Adipose tissue (tissue), 3 donors: Measurements from ENCODE around the gene OR6C2. TPM values are rescaled to one million over a fixed set of nuclear protein-coding genes. Genes with fewer than 3 reads are reported as not detected.
"Not testable (repeated sequence)": the region's sequence is repeated elsewhere in the genome, so short reads cannot be mapped to it uniquely, and the experiment has no call there.

Source experiments
- H3K27ac ChIP-seq: one replicate; pipeline ENCODE4 v1.5.1; 2013; ENCODE audit warnings: low read depth, low read length
- WGBS, 3 donors: extraction: QIAGEN DNeasy Blood & Tissue Kit; methylation state at CpG; one replicate each; pipeline ENCODE4 v1.1.7; 2013; 5-methylcytosine and 5-hydroxymethylcytosine counted together
- polyA plus RNA-seq, 3 donors: library from polyadenylated mRNA; stranded (reverse); fragments of 200-250 nt; gene quantifications; one replicate each; pipeline ENCODE4 v1.2.3, GENCODE V29; 2013
- donor health status: healthy with polysubstance abuse.
- donor health status: Bipolar disorder and iron deficiency.
- donor health status: healthy.

OR6C2 gene
- polyA plus RNA-seq, 3 donors: not detected

DNA sequence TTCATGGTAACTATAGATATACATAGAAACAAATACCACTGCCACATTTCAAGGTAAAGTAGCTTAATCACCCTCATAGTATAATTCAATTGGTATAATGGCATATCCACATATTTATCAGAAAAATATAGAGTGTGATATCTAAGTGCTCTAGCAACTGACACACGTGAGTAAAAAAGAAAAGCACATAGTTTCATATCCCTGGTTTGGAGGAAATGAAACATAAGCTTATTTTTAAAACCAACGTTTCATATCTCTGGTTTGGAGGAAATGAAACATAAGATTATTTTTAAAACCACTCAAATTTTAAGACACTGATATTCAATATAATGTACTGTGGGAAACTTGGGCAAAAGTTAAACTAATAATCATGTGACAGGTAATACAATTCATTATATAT is 24.0 kb downstream of the OR6C2 start:
- 36 to 42% (median 39%) methylated on average over 2 of the region's 2 CpGs for WGBS, 3 donors
- no peak overlapping the region for H3K27ac ChIP-seq

DNA sequence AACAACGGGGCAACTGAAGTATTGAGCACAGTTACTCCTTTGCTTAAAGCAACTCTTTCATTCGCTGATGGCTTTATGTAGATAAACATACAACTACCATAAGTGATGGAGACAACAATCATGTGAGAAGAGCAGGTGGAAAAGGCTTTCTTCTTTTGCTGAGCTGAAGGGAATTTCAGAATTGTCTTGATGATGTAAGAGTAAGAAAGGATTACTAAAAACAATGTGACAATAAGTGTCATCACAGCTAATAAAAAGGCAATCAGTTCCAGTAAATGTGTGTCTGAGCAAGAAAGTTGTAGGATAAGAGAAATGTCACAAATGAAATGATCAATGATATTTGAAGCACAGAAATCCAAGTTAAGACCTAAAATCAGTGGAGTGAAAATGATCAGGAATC is 25.4 kb downstream of the OR6C2 start:
- 69 to 76% (median 70%) methylated on average over 2 of the region's 2 CpGs for WGBS, 3 donors
- H3K27ac ChIP-seq: no peak overlapping the region

DNA sequence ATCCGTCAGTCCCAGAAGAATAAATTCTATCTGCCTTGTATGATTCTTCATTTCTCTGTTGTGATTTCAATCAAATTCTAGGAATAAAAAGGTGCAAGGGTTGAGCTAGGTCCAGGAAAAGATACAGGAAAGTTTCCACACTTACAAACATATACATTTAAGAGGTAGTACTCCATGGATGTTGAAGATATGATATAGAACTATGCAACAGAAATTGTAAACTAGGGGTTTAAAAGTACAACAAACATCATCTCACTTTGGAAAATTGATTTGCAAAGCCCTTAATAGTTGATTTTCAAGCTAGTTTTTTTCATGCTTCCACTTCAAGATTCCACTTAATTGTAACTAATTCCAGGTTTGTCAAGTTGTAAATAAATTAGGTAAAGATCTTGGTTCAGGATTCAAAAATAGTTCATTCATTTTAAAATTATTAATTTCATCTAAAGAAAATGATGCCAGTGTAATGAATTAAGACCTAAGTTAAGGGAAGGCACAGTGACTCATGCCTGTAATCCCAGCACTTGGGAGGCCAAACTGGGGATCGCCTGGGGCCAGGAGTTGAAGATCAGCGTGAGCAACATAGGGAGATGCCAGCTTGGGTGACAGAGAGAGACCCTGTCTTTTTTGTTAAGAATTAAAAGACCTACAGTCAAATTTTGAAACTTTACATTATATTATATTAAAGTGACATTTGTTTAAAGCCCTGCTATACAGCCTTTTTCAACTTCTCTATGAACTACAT is 26.4 kb downstream of the OR6C2 start, which contains the start of gene OR6C70:
TSS of gene OR6C70 (minus strand) at position 51 of the 742 bp plus-strand sequence. CDS start at position 51, 0 bp downstream.
- H3K27ac ChIP-seq: no peak within 1 kb of the TSS
- 84 to 94% (median 85%) methylated on average over 3 of the region's 3 CpGs for WGBS, 3 donors

DNA sequence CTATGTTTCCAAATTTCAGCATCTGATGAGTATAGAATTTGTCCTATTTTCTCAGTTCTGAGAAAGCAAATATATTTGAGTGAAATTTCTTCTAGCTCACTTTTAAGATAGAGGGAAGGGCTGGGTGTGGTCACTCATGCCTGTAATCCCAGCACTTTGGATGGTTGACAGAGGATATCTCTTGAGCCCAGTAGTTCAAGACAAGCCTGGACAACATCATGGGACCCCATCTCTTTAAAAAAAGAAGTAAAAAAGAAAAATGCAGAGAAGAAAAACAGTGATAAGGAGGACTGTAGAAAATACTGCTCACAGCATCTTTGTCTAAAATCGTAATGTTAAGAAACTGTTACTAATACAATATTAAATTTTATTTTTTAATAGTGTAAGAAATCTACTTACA is 28.4 kb downstream of the OR6C2 start:
- 74 to 91% (median 88%) methylated on average over 1 of the region's 1 CpG for WGBS, 3 donors
- H3K27ac ChIP-seq: no peak overlapping the region

DNA sequence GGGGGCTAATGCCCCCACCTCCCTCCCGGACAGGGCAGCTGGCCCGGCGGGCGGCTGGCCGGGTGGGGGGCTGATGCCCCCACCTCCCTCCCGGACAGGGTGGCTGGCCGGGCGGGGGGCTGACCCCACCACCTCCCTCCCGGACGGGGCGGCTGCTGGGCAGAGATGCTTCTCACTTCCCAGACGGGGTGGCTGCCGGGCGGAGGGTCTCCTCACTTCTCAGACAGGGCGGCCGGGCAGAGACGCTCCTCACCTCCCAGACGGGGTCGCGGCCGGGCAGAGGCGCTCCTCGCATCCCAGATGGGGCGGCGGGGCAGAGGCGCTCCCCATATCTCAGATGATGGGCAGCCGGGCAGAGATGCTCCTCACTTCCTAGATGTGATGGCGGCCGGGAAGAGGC is 35.3 kb downstream of the OR6C2 start:
- not testable (repeated sequence) for H3K27ac ChIP-seq
- WGBS, 3 donors: 94 to 96% (median 94%) methylated on average over 15 to 29 of the region's 29 CpGs

DNA sequence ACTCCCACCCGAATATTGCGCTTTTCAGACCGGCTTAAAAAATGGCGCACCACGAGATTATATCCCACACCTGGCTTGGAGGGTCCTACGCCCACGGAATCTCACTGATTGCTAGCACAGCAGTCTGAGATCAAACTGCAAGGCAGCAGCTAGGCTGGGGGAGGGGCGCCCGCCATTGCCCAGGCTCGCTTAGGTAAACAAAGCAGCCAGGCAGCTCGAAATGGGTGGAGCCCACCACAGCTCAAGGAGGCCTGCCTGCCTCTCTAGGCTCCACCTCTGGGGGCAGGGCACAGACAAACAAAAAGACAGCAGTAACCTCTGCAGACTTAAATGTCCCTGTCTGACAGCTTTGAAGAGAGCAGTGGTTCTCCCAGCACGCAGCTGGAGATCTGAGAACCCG is 40.4 kb downstream of the OR6C2 start:
- WGBS, 3 donors: 53 to 83% (median 81%) methylated on average over 6 to 13 of the region's 13 CpGs
- H3K27ac ChIP-seq: not testable (repeated sequence)

DNA sequence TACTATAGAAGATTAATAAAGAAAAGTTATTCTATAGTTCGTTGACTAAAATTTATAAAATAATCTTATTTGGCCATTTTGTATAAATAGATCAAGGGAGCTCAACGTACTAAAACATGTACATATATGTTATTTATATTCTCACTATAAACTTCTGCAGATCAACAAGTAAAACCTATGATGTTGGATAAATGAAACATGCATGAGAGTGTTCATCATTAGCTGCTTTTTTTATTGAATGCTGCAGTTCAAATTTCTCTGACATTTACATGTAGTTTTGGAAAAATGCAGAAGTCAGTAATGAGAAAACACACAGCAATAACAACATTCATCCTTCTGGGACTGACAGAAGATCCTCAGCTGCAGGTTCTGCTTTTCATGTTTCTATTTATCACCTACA is 48.2 kb downstream of the OR6C2 start, which contains the start of gene OR6C68:
TSS of gene OR6C68 (plus strand) at position 301 of the 400 bp plus-strand sequence. CDS start at position 301, 0 bp downstream.
- no peak within 1 kb of the TSS for H3K27ac ChIP-seq
- 70 to 79% (median 77%) methylated on average over 2 of the region's 2 CpGs for WGBS, 3 donors

DNA sequence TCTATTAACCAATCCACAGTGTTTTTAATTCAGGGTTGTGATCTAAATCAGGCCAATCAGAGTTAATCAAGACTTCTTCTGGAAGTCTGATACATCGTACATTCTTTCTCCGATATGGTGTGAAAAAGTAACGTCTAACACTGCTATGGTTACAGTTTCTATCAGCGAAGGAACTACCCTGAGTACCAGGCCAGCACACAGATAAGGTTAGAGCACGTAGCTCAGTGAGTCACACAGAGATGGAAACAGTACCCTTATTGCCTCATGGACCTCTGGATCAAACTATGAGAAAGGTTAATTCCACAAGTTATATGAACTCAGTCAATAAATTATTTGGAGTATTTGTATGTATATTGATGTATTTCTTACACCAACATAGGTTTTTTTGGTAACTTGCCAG is 51.6 kb downstream of the OR6C2 start:
- 41 to 80% (median 78%) methylated on average over 5 of the region's 5 CpGs for WGBS, 3 donors
- no peak overlapping the region for H3K27ac ChIP-seq

DNA sequence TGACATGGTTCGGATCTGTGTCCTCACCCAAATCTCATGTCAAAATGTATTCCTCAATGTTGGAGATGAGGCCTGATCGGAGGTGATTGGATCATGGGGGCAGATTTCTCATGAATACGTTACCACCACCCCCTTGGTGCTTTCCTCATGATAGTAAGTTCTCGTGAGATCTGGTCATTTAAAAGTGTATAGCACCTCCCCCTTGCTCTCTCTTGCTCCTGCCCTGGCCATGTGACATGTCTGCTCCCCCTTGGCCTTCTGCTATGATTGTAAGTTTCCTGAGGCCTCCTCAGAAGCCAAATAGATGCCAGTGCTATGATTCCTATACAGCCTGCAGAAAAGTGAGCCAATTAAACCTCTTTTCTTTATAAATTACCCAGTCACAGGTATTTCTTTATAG is 55.4 kb downstream of the OR6C2 start:
- no peak overlapping the region for H3K27ac ChIP-seq
- 71 to 88% (median 84%) methylated on average over 4 of the region's 4 CpGs for WGBS, 3 donors

DNA sequence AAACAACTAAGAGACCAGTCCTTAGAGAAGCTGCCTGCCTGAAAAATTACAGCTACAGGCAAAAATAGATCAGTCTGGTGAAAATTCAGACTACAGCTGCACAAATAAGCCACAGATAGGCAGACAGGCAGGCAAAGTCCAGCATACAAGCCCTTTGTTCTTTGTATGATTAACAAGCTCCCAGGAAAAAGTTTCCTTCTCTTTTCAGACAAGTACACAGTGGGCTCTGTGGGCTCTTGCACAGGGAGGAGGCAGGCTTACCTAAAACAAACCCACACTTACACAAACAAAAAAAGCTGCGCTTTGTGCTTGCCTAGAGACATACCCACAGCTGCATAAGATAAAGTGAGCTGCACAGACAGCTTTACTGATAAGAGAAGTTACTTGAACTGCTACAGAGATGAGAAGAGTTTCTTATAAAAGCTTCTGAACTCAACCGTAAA is 56.0 kb downstream of the OR6C2 start:
- no peak overlapping the region for H3K27ac ChIP-seq
- WGBS, 3 donors: 10 to 30% (median 23%) methylated on average over 2 of the region's 2 CpGs

DNA sequence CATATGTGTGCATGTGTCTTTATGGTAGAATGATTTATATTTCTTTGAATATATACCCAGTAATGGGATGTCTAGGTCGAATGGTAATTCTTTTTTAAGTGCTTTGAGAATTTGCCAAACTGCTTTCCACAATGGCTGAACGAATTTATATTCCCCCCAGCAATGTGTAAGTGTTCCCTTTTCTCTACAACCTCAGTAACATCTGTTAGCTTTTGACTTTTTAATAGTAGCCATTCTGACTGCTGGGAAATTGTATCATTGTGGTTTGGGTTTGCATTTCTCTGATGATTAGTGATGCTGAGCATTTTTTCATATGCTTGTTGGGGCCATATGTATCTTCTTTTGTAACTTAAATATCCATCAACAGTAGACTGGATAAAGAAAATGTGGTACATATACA is 57.7 kb downstream of the OR6C2 start:
- 31 to 40% (median 36%) methylated on average over 2 of the region's 2 CpGs for WGBS, 3 donors
- no peak overlapping the region for H3K27ac ChIP-seq

Other genes starting within 250 kb of the OR6C2 start
- not detected for gene OR10A7, start 223.1 kb upstream of the OR6C2 start, polyA plus RNA-seq
- gene OR6C74, start 199.5 kb upstream of the OR6C2 start, polyA plus RNA-seq: not detected
- not detected for gene OR6C6, start 147.5 kb upstream of the OR6C2 start, polyA plus RNA-seq
- gene OR6C1, start 129.7 kb upstream of the OR6C2 start, polyA plus RNA-seq: not detected
- gene OR6C3, start 113.3 kb upstream of the OR6C2 start, polyA plus RNA-seq: not detected
- under 1 TPM in 1 of 3 donors, not detected in 2; 0.11 TPM for gene OR6C75, start 81.1 kb upstream of the OR6C2 start, polyA plus RNA-seq
- gene OR6C65, start 43.5 kb upstream of the OR6C2 start, polyA plus RNA-seq: not detected
- not detected for gene OR6C76, start 17.8 kb upstream of the OR6C2 start, polyA plus RNA-seq
- gene OR6C70, start 26.1 kb downstream of the OR6C2 start, polyA plus RNA-seq: not detected
- gene OR6C68, start 48.3 kb downstream of the OR6C2 start, polyA plus RNA-seq: not detected
- not detected for gene OR6C4, start 105.5 kb downstream of the OR6C2 start, polyA plus RNA-seq
- gene OR2AP1, start 128.4 kb downstream of the OR6C2 start, polyA plus RNA-seq: not detected
- not detected for gene OR10P1, start 192.8 kb downstream of the OR6C2 start, polyA plus RNA-seq